Retina (tissue), 1 donor: ENCODE data around the gene CETP.
"Not testable (repeated sequence)": the region's sequence is repeated elsewhere in the genome, so short reads cannot be mapped to it uniquely, and the experiment has no call there.

Source experiments
- DNase-seq: peaks from one replicate; pipeline ENCODE4 v3.0.0-alpha.2; 2016

Gene CETP

DNA sequence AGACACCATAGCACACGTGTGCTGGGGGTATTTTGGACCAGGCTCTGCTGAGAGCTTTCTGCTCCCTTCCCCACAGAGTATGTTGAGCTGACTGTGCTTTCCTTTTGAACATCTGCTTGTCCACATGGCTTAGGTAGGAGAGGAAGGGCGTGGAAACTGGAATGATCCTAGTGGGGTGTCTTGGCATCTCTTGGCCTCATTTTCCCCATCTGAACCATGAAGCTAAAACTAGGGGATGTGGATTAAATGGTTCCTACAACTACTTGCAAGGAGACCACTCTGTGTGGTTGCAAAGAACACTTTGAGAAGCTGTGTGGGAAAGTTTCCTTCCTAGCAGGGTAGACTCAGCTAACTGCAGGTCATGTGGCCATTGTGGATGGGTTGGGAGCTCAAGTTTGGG lies 20.9 kb downstream of the CETP start:
- DNase-seq, result no peak

- no peak for DNase-seq
These were observed 21.5 kb downstream of the CETP start for GRCh38 chr16:56983211-56983751.

DNA sequence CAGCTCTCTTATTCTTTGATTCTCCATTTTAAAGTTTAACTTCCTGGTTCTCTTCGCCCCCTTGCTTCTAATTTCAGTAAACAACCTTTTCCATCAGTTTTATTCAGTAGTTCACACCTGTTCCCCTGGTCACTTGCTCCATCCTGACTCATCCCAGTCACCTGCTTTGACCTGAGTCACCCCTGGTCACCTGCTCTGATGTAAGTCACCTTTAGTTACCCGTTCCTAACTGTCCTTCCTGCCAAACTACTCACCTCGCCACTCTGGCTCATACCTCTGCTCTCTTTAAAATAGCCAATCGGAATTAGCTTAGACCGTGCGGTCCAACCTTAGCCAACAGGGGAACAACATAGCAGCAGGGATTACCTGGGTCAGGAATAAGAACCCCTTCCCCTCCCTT lies 22.9 kb downstream of the CETP start:
- DNase-seq, result no peak

- DNase-seq, result peak; percentile 36
These were observed 23.7 kb downstream of the CETP start for GRCh38 chr16:56985288-56985961.

GRCh38 chr16:56985962-56986360 lies 24.2 kb downstream of the CETP start:
- DNase-seq, result no peak

DNA sequence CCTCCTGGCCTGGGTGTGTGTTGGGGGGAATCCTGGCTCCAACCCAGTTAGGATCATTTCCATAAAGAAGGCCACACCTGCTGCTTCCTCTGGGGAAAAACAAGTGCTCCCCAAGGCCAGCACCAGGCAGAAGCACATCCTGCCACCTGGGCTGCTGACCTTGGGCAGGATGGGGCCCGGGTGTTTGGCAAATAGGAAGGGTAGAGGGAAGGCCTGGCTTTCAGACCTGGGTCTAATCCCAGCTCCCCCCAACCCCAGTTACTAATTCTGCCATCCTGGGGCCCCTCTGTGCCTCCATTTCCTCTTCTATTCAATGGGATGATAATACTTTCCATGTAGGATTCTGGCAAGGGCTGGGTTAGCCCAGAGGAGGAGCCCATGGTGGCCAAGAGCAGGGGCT lies 24.6 kb downstream of the CETP start:
- DNase-seq, result no peak

GRCh38 chr16:56986908-56987307 lies 25.2 kb downstream of the CETP start:
- DNase-seq, result not testable (repeated sequence)

GRCh38 chr16:56987692-56988091 lies 25.9 kb downstream of the CETP start:
- no peak for DNase-seq

- DNase-seq, result no peak
These were observed 26.6 kb downstream of the CETP start for GRCh38 chr16:56988161-56988947.

GRCh38 chr16:56988948-56989945 lies 27.5 kb downstream of the CETP start, which contains the start of gene NLRC5:
NLRC5 (plus strand) TSS chr16:56989557; CDS start chr16:57020713, 31,156 bp downstream.
- DNase-seq, result peak; percentile 87

GRCh38 chr16:56989988-56990387 lies 28.2 kb downstream of the CETP start:
- DNase-seq, result no peak

DNA sequence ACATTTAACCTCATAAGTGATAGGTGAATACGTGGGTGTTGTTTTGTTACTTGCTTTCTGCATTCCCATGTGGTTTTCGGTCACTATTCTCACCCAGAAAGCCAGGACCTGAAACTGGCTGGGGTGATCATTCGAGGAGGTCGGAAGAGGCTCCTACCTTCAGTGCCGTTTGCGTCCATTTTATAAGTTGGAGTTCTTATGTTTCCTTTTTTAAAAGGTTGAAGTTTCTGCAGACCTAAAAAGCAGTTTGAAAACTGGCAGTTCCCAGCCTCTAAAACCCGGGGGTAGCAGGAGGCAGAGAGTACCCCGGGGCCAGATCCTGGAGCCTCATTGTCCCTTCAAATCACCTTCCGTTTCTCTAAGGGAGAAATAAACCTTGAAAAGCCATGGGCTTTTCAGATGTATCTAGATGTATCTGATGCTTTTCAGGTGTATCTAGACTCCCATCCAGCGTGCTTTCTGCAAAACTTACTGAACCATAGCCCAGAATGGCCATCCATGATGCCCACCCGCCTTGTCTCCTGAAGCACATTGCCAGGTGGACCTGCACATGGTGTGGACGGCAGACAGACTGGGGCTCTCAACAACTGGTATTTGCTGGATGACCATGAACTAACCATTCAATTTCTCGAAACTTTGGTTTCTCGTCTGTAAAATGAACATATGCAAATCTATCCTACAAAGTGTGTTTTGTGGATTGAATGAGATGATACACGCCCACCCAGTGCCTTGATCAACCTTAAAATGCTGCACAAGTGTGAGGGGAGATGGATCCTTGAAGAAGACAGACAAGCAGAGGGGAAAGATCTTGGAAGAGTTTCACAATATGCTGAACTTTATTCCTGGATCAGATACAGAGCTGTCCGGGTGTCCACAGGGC lies 28.9 kb downstream of the CETP start:
- DNase-seq, result no peak

- DNase-seq, result not testable (repeated sequence)
These were observed 30.7 kb downstream of the CETP start for GRCh38 chr16:56992431-56992830.

DNA sequence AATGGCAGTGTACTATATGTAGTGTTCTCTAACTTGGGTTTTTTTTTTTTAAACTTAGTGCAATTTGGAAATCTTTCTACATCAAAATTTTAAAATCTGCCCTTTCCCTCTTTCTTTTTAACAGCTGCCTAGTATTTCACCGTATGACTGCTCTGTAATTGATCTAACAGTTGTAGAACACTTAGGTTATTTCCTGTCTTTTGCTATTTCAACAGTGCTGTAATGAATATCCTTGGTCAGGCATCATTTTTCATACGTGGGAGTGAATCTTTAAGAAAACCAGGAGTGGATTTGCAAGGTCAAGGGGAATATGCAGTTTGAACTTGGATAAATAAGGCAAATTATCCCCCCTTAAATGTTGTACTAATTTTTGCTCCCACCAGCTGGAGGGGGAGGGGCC lies 31.5 kb downstream of the CETP start:
- no peak for DNase-seq

DNA sequence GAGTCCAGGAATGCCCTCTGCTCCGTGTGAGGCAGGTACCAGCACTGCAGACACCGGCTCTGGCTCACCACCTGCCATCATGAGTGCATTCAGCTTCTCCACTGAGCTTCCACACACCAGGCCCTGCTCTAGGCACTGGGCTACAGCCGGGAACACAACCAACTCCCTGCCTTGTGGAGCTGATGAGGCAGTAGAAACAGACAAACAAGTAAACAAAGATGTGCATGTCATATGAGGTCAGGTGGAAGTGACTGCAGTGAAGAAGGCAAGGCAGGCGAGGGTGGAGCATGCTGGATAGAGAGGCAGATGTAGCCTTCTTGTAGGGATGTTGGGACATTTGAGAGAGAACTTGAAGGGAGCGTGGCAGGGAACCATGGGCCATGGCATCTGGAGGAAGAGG lies 32.6 kb downstream of the CETP start:
- DNase-seq, result no peak

GRCh38 chr16:56995136-56995805 lies 33.5 kb downstream of the CETP start:
- no peak for DNase-seq

- no peak for DNase-seq
These were observed 35.5 kb downstream of the CETP start for GRCh38 chr16:56997264-56997663.

- no peak for DNase-seq
These were observed 36.2 kb downstream of the CETP start for GRCh38 chr16:56997931-56998330.

DNA sequence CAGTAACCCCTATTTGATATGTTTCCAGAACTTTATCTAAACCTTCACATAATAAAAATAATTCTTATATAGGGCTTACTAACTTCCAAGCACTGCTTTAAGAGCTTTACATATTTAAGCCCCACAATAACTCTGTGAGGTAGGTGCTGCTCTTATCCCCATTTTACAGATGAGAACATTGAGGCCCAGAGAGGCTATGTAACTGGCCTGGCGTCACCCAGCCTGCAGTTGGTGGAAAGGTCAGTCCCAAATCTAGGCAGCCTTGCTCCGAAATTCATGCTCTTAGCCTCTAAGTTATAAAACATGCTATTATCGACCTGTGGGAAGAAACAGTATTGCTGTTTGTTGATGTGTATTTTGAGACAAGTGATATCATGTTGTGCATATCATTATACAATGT lies 36.6 kb downstream of the CETP start:
- DNase-seq, result no peak

- DNase-seq, result no peak
These were observed 37.1 kb downstream of the CETP start for GRCh38 chr16:56998861-56999260.
